Stimulated activated CD4-positive, alpha-beta T cell treated with anti-CD3 and anti-CD28 coated beads, TNF-alpha, amount 100 ng/mL, for 4 hours (primary cell): ENCODE results near the gene SEH1L.
"Not testable (repeated sequence)": the region's sequence is repeated elsewhere in the genome, so short reads cannot be mapped to it uniquely, and the experiment has no call there.

Experiments
- DNase-seq, 3 experiments: peaks; one replicate each; pipeline ENCODE4 v3.0.0-alpha.2; 2020; ENCODE audit warnings: low read depth in 3 of 3

Gene SEH1L

GRCh38 chr18:12947285-12948049 lies at the start of gene SEH1L:
SEH1L (plus strand) TSS chr18:12948011; CDS start chr18:12948122, 111 bp downstream.
- DNase-seq: peak; percentile 98 to 100 (median 100)

DNA sequence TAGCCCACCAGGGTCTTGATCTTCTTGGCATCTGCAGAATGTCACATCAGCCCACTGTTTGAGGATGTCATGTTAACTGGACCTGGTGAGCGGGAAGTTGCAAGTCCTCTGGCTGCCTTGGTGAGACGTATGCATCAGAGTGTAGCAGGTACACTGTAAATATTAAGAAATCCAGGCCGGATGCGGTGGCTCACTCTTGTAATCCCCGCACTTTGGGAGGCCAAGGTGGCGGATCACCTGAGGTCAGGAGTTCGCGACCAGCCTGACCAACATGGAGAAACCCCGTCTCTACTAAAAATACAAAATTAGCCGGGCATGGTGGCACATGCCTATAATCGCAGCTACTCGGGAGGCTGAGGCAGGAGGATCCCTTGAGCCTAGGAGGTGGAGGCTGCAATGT lies 46.6 kb upstream of the SEH1L start:
- DNase-seq: not testable (repeated sequence)

DNA sequence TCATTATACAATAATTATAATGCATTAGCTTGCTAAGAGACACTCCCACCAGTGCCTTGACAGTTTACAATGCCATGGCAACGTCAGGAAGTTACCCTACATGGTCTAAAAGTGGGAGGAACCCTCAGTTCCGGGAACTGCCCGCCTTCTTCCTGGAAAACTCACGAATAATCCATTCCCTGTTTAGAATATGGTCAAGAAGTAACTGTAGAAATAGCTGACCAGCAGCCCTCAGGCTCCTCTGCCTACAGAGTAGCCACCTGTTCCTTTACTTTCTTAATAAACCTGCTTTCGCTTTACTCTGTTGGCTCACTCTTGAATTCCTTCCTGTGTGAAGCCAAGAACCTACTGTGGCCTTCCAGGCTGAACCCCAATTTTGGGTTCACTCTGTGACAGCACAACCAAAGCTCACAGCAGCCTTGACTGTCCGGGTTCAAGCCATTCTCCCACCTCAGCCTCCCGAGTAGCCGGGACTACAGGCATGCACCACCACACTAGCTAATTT lies 43.7 kb upstream of the SEH1L start:
- DNase-seq: peak in 2 of 3 experiments; percentile 19 to 45

DNA sequence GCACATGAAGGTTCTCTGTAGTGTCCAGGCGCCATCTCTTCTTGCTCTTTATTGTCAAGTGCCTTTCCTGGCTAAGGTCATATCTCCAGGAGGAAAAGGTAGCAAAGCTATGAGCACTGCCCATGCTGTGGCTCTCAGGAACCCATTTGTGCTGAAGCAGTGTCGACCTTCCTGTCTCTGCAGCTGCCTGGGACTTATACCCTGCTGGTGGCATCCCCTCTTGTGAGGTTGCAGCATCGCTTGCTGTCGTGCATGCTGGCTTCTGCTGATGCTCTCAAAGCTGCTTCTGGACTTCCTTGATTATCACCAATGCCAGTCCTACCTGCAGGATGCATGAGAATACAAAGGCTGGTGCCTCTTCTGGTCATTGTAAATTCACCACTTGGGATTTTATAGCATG lies 41.7 kb upstream of the SEH1L start:
- no peak for DNase-seq

GRCh38 chr18:12906773-12907172 lies 41.0 kb upstream of the SEH1L start:
- no peak for DNase-seq

DNA sequence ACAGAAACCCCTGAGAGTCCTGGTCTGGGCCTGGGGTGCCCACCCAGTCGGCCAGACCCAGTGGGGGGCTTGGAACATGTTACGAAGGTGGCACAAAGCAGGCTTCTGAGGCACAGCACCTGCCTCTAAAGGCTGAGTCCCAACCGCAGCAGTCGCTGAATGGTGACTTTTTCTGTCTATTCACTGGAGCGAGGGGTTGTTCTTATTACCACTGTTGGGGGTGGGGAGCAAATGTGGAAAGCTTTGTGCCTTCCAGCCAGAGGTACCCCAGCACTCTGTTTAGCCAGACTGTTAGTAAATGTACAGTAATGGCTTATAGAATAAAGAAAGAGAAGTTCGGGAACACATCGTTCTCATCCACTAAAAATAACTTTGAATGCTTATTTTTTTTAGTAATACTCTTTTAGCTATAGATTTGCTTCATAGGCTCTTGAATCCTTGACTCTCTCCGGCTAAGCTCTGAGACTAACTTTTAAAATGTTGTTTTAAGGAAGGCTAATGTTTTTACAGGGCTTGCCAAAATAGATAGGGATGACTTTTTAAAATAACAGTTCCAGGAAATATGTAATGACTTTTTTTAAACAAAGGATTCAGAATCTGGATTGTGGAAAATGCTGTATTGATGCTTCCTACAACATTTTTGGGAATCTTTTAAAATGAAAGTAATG lies 40.4 kb upstream of the SEH1L start:
- DNase-seq: no peak

DNA sequence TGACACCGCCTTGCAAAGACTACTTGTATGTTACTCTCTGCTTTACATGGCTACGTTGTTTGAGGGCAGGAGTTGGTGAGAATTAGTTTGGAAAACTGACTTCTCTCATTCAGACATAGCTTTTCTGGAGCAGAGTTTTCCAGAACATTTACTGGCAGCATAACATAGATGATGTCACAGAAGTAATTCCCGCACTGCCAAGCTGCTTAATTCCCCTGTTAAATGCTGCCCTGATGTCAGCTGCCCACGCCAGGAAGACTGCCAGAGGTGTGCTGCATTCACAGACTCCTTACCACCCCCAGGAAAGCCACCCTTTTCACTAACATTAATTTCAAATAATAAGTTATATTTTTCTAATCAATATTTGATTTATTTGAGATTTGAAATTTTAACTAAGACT lies 39.1 kb upstream of the SEH1L start:
- no peak for DNase-seq

DNA sequence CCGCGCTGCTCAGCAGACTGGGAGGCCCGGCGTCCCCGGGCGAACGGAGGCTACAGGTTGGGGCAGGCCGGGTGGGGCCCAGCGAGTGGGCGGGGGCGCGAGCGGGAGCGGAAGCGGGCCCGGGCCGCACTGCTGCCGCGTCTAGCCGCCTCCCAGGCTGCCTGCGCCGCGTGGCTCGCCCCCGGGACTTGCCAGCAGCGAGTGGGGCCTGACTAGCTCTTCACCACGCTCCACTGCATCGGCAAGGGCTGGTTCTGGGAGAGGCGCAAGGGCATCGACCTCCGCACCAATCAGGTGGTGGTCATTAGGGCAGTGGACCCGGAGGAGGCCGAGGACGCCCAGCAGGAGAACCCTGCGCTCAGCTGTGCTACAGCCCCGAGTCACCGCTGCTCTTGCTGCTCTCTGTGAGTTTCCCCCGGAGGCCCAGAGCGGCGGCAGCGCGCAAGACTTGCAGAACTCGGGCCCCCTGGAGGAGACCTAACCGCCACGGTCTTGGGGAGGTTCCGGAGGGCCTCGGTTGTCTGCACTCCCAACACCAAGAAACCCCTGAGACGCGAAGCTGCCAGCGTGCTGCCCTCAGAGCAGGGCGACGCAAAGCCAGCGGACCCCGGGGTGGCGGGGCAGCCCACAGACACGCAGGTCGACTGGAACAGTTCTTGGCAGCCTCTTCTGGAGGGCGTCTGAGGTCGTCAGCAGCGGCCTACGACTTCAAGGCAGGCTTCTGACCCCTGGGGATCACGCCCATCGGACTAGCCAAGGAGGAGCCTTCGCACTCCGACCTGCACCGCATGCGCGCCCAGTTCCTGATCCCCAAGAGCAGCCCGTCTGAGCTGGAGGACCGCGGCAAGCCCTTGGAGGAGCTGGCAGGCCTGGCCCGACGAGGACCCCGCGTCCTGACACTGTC lies 36.5 kb upstream of the SEH1L start:
- DNase-seq: peak; percentile 33 to 35 (median 33)

- no peak for DNase-seq
These were observed 35.7 kb upstream of the SEH1L start for GRCh38 chr18:12911929-12912703.

GRCh38 chr18:12921178-12921577 lies 26.6 kb upstream of the SEH1L start:
- no peak for DNase-seq

DNA sequence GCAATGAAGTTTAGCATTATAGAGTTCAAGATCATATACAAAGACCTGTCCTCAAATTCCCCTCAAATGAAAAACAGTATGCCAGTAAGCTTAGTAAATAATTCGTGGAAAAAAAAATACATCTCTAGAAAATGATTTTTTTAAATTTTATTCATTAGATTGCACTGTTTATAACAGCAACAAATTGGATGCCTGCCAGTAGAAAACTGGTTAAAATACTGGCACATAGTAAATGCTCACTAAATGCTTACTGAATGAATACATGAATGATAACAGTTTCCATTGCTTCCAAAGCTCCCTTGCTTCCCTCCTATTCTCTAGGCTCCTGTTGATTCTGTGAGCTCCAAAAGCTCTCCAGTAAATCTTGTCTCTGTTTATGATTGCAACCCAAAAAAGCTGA lies 25.5 kb upstream of the SEH1L start:
- DNase-seq: no peak

GRCh38 chr18:12924616-12925015 lies 23.2 kb upstream of the SEH1L start:
- DNase-seq: no peak

- no peak for DNase-seq
These were observed 19.6 kb upstream of the SEH1L start for GRCh38 chr18:12928206-12928605.

GRCh38 chr18:12928641-12929040 lies 19.2 kb upstream of the SEH1L start:
- no peak for DNase-seq

- no peak for DNase-seq
These were observed 18.2 kb upstream of the SEH1L start for GRCh38 chr18:12929477-12930083.

DNA sequence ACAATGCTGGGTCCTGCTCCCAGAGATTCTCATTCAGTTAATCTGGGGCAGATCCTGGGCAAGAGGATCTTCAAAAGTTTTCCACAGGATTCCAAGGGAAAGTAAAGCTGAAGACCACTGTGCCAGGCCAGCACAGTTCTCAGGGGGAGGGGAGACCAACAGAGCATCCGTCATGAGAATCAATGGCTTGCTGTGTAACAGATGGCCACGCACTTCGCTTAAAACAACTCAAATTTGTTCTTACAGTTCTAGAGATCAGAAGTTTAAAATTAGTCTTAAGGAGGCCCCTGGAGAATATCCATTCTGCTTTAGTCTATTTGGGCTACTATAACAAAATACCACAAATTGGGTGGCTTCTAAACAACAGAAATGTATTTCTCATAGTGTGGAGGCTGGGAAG lies 17.4 kb upstream of the SEH1L start:
- DNase-seq: no peak

DNA sequence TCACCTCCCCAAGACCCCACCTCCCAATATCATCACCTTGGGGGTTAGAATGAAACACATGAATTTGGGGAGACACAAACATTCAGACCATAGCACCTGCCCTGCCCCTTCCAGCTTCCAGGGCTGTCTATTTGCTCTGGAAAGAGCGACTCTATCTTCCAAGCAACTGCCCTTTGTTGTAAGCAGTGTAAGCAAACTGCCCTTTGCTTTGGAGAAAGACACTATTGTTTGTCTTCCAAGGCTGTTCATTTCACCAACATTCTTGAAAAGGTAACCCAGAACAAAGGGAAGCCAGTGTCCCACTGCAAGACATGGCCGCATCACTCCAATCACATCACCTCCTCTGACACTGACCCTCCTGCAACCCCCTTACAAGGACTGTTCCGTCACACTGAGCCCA lies 16.9 kb upstream of the SEH1L start:
- no peak for DNase-seq

GRCh38 chr18:12933327-12933726 lies 14.5 kb upstream of the SEH1L start:
- no peak for DNase-seq

DNA sequence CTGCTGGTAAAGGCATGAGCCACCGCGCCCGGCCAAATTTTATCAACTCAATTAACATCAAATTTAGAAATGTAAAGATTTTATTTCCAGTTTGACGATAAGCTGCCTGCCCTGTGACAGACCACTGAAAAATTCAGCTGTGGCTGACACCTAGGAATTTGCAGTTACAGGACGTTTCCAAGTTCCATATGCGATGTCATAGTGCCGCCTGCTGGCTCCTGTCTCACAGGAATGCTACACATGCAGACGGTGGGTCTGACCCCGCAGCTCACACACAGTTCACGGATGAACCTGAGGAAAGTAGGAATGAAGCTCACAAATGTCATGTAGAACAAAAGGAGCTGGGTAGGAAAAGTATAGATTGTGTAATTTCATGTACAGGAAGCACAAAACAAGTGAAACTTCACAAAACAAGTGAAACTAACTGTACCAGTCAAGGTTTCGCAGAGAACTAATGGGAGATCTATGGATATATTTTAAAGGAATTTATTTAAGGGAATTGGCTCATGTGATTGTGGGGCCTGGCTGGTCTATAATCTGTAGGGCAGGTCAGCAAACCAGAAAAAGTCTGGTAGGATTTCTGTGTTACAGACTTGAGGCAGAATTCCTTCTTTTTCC lies 13.2 kb upstream of the SEH1L start:
- DNase-seq: peak; percentile 50 to 67 (median 62)

DNA sequence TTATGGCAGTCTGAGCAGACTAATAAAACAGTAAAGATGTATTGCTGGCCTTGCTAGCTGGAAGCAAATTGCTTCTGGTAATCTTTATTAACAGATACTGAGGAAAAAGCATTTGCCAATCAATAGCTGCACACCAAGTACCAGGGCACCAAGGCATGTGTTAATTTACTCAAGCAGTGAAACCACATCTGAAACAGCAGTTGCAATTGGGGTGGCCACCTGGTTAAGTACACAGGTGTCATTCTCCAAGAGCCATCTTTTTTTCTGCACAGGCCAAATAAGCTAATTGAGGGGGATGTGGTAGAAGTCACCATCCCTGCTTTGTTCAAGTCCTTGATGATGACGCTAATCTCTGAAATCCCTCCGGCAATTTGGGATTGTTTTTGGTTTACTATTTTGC lies 8.6 kb upstream of the SEH1L start:
- no peak for DNase-seq
